22Rv1 (cell line): ENCODE data around the gene ZCCHC17.

Source experiments
- H3K27ac ChIP-seq: fragments of 450-650 bp; 2 replicates; pipeline ENCODE4 v1.5.1; 2017
- CTCF ChIP-seq: fragments of 450-650 bp; IDR thresholded peaks from 2 replicates; pipeline ENCODE4 v1.5.1; 2017; ENCODE audit warnings: mild to moderate bottlenecking
- ZFX ChIP-seq: fragments of 450-650 bp; IDR thresholded peaks from 2 replicates; pipeline ENCODE4 v1.6.1; 2017; ENCODE audit warnings: antibody characterized with exemption, borderline replicate concordance

ZCCHC17 gene

GRCh38 chr1:31327381-31327780 lies 30.5 kb downstream of the ZCCHC17 start:
- TF ChIP-seq CTCF (no peak), ZFX (no peak)
- no peak overlapping the region for H3K27ac ChIP-seq

GRCh38 chr1:31335007-31335406 lies 38.2 kb downstream of the ZCCHC17 start:
- no peak overlapping the region for H3K27ac ChIP-seq
- TF ChIP-seq CTCF, result peak; percentile 78
- no peak for TF ChIP-seq ZFX

GRCh38 chr1:31336687-31337467 lies 40.0 kb downstream of the ZCCHC17 start:
- TF ChIP-seq CTCF (no peak), ZFX (no peak)
- H3K27ac ChIP-seq, result no peak overlapping the region

- no peak overlapping the region for H3K27ac ChIP-seq
- TF ChIP-seq CTCF (no peak), ZFX (no peak)
These were observed 47.7 kb downstream of the ZCCHC17 start for GRCh38 chr1:31344503-31344902.

GRCh38 chr1:31345635-31346034 lies 48.8 kb downstream of the ZCCHC17 start:
- TF ChIP-seq ZFX (no peak), CTCF (no peak)
- no peak overlapping the region for H3K27ac ChIP-seq

GRCh38 chr1:31346785-31347184 lies 50.0 kb downstream of the ZCCHC17 start:
- H3K27ac ChIP-seq, result no peak overlapping the region
- TF ChIP-seq ZFX, result no peak
- no peak for TF ChIP-seq CTCF

- TF ChIP-seq ZFX, result no peak
- TF ChIP-seq CTCF, result no peak
- no peak overlapping the region for H3K27ac ChIP-seq
These were observed 51.6 kb downstream of the ZCCHC17 start for GRCh38 chr1:31348449-31348848.
